Left cardiac atrium (tissue), 4 donors: Measurements from ENCODE around the gene DYSF. TPM values are rescaled to one million over a fixed set of nuclear protein-coding genes. Genes with fewer than 3 reads are reported as not detected.

Experiments
- ATAC-seq, 2 donors: fragments of 200-7000 bp; cut with Tn5 transposase; one replicate each; pipeline ENCODE4 v1.9.1; 2020; ENCODE audit warnings: mild to moderate bottlenecking in 2 of 2, moderate library complexity in 2 of 2
- DNase-seq: peaks from one replicate; pipeline ENCODE4 v3.0.0-alpha.2; 2020
- intact Hi-C, 2 donors: fragments of 100-400 bp; cut with DNase I; formaldehyde crosslinking; loops; one replicate each; pipeline versions ENCODE4 v1.14.1 to v1.15.1; 2022 to 2023
- total RNA-seq, 2 donors: library from RNA; stranded (reverse); fragmentation: NEBNext Ultra II Directional; extraction: Animal tissue kit (Norgen Biotek cat#: 25700); gene quantifications; one replicate each; pipeline ENCODE4 v1.2.1, GENCODE V29; 2021
- donor health status: DM: no; HTN: yes; CAD: no.
- donor health status: DM: no; HTN: yes; CAD: no; lungs with severe emphysema.
- donor health status: DM: yes; HTN: yes; CAD: no.
- donor health status: Dilated cardiomyopathy.

DYSF gene
- total RNA-seq, 2 donors from 2014 or later, result 36.8 to 45.8 TPM

- no peak for DNase-seq
- ATAC-seq, result no peak
- intact Hi-C loops, result loop anchor here in 1 of 2 donors (10.0 kb wide), 1 partner anchor 112 kb away; no protein-coding TSS in a partner anchor
Observed at GRCh38 chr2:71683070-71683469, 229.7 kb downstream of the DYSF start.

- intact Hi-C loops, result loop anchor here in 1 of 2 donors (10.0 kb wide), 1 partner anchor 111 kb away; no protein-coding TSS in a partner anchor
- ATAC-seq, result no peak
- DNase-seq, result no peak
Observed at GRCh38 chr2:71683666-71684065, 230.3 kb downstream of the DYSF start.

GRCh38 chr2:71684226-71685072, 231.1 kb downstream of the DYSF start:
- DNase-seq (no peak), ATAC-seq (peak; percentile 19 to 20)
- intact Hi-C loops, result loop anchor here in 1 of 2 donors (10.0 kb wide), 1 partner anchor 110 kb away; no protein-coding TSS in a partner anchor

- intact Hi-C loops, result loop anchor here in 1 of 2 donors (10.0 kb wide), 1 partner anchor 110 kb away; no protein-coding TSS in a partner anchor
- ATAC-seq (peak; percentile 22 to 61), DNase-seq (no peak)
Observed at GRCh38 chr2:71685073-71685848, 231.9 kb downstream of the DYSF start.

GRCh38 chr2:71685941-71686611, 232.7 kb downstream of the DYSF start:
- ATAC-seq, result no peak
- intact Hi-C loops, result loop anchor here in 1 of 2 donors (10.0 kb wide), 1 partner anchor 109 kb away; no protein-coding TSS in a partner anchor
- DNase-seq, result no peak

- intact Hi-C loops, result loop anchor here in 1 of 2 donors (10.0 kb wide), 1 partner anchor 108 kb away; no protein-coding TSS in a partner anchor
- ATAC-seq, result no peak
- DNase-seq, result no peak
Observed at GRCh38 chr2:71686781-71687180, 233.4 kb downstream of the DYSF start.

- intact Hi-C loops, result loop anchor here in 1 of 2 donors (10.0 kb wide), 1 partner anchor 107 kb away; no protein-coding TSS in a partner anchor
- DNase-seq (no peak), ATAC-seq (no peak)
Observed at GRCh38 chr2:71687412-71687811, 234.1 kb downstream of the DYSF start.

- intact Hi-C loops, result loop anchor here in 1 of 2 donors (10.0 kb wide), 1 partner anchor 106 kb away; no protein-coding TSS in a partner anchor
- DNase-seq (no peak), ATAC-seq (no peak)
Observed at GRCh38 chr2:71688530-71688929, 235.2 kb downstream of the DYSF start.

GRCh38 chr2:71689393-71689792, 236.0 kb downstream of the DYSF start:
- ATAC-seq (no peak), DNase-seq (no peak)
- intact Hi-C loops, result loop anchor here in 1 of 2 donors (10.0 kb wide), 1 partner anchor 105 kb away; no protein-coding TSS in a partner anchor

- intact Hi-C loops, result loop anchor here (10.0 kb wide), 2 partner anchors 75 to 105 kb away; no protein-coding TSS in a partner anchor
- no peak for DNase-seq
- no peak for ATAC-seq
Observed at GRCh38 chr2:71689968-71690834, 236.8 kb downstream of the DYSF start.

- intact Hi-C loops, result loop anchor here in 1 of 2 donors (10.0 kb wide), 1 partner anchor 76 kb away; no protein-coding TSS in a partner anchor
- DNase-seq (no peak), ATAC-seq (no peak)
Observed at GRCh38 chr2:71690876-71691475, 237.6 kb downstream of the DYSF start.

- intact Hi-C loops, result loop anchor here in 1 of 2 donors (10.0 kb wide), 1 partner anchor 77 kb away; no protein-coding TSS in a partner anchor
- DNase-seq (no peak), ATAC-seq (peak in 1 of 2 donors; percentile 10)
Observed at GRCh38 chr2:71691747-71692441, 238.5 kb downstream of the DYSF start.

GRCh38 chr2:71692621-71693277, 239.4 kb downstream of the DYSF start:
- DNase-seq (no peak), ATAC-seq (no peak)
- intact Hi-C loops, result loop anchor here in 1 of 2 donors (10.0 kb wide), 1 partner anchor 78 kb away; no protein-coding TSS in a partner anchor

GRCh38 chr2:71693286-71694270, 240.2 kb downstream of the DYSF start:
- DNase-seq (no peak), ATAC-seq (no peak)
- intact Hi-C loops, result loop anchor here in 1 of 2 donors (10.0 kb wide), 1 partner anchor 79 kb away; no protein-coding TSS in a partner anchor
